Activated T-helper 1 cell treated with anti-CD3 and anti-CD28 coated beads, Interleukin-12 subunit alpha, Interleukin-12 subunit beta, Interleukin-2, Interleukin-4 antibody, amounts not matched to agents 30 ng/mL and 10 ng/mL and 1 ng/mL, durations not matched to agents 14 hours and 24 hours and 36 hours (primary cell): ENCODE measurements around the gene GNPDA2. TPM values are rescaled to one million over a fixed set of nuclear protein-coding genes. Genes with fewer than 3 reads are reported as not detected.

ENCODE experiments used
- DNase-seq: peaks from one replicate; pipeline ENCODE4 v3.0.0; 2021; ENCODE audit warnings: low spot score
- H3K27ac Mint-ChIP-seq: one replicate; pipeline ENCODE4 v1.8.0; 2021; ENCODE audit warnings: mild to moderate bottlenecking, mixed read lengths
- H3K27me3 Mint-ChIP-seq: one replicate; pipeline ENCODE4 v1.8.0; 2022; ENCODE audit warnings: mild to moderate bottlenecking, moderate library complexity, mixed read lengths; ENCODE audit not compliant: insufficient read depth
- H3K36me3 Mint-ChIP-seq: one replicate; pipeline ENCODE4 v1.8.0; 2021; ENCODE audit warnings: low read depth, mixed read lengths
- H3K4me1 Mint-ChIP-seq: one replicate; pipeline ENCODE4 v1.8.0; 2021; ENCODE audit warnings: low read depth, mixed read lengths
- H3K4me3 Mint-ChIP-seq: one replicate; pipeline ENCODE4 v1.8.0; 2021; ENCODE audit warnings: mild to moderate bottlenecking, moderate library complexity, mixed read lengths
- H3K9me3 Mint-ChIP-seq: one replicate; pipeline ENCODE4 v1.8.0; 2021; ENCODE audit warnings: mixed read lengths
- intact Hi-C: fragments of 100-400 bp; cut with micrococcal nuclease; formaldehyde crosslinking; loops from one replicate; pipeline ENCODE4 v1.15.1; 2024
- total RNA-seq: library from RNA; stranded (reverse); gene quantifications from 2 replicates; pipeline ENCODE4 v1.2.3, GENCODE V29; 2022

Gene GNPDA2
- total RNA-seq, 1 donor from 2014 or later, result 16.4 TPM

DNA sequence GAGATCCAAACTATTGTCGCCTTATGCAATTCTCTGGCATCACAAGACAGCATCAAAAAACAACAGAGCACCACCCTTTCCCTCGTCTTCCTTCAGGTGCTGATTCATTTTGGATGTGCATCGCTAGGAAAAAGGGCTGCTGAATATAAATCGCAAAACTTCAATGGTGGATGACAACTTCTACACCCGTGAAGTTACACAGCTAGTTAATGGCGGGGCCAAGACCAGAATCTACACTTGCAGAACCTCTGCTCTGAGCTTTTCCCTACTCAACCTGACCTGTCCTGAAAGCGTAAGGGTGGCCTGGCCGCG is 674 bp downstream of the GNPDA2 start:
- intact Hi-C loops, result loop anchor here (1.0 kb wide), 2 partner anchors 7 to 47 kb away; partner anchors contain the start of gene GUF1
- H3K4me1 Mint-ChIP-seq, result peaks cover 23% of the 10 kb centered on the region
- no peaks in the 10 kb centered on the region for H3K36me3 Mint-ChIP-seq
- peaks cover 3% of the 10 kb centered on the region for H3K27me3 Mint-ChIP-seq
- H3K4me3 Mint-ChIP-seq, result peak overlapping the region; percentile 88
- no peaks in the 10 kb centered on the region for H3K9me3 Mint-ChIP-seq
- H3K27ac Mint-ChIP-seq, result peak overlapping the region; percentile 84
- DNase-seq, result no peak

DNA sequence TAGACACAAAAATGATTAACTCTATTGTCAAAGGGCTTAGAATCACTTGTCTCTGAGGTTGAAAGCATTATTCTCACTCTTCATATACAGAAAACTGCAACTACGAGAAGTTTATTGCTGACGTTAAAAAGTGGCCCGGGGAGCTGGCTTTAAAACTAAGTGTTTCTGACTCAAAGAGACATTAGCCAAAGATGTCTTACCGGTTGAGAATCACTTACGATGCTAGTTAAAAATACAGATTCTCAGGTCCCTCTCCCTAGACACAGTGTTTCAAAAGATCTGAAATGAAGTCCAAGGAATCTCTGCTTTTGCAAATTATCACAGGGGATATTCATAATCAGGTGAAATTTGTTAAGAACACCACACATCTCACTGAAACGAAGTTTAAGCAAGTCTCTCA is 1.2 kb downstream of the GNPDA2 start:
- peaks cover 23% of the 10 kb centered on the region for H3K4me1 Mint-ChIP-seq
- DNase-seq, result no peak
- peak overlapping the region; percentile 88 for H3K4me3 Mint-ChIP-seq
- peak overlapping the region; percentile 84 for H3K27ac Mint-ChIP-seq
- intact Hi-C loops, result no loop called here
- H3K27me3 Mint-ChIP-seq, result no peaks in the 10 kb centered on the region
- H3K36me3 Mint-ChIP-seq, result no peaks in the 10 kb centered on the region
- H3K9me3 Mint-ChIP-seq, result no peaks in the 10 kb centered on the region

GRCh38 chr4:44722001-44722400 is 4.4 kb downstream of the GNPDA2 start:
- H3K27me3 Mint-ChIP-seq, result no peaks in the 10 kb centered on the region
- H3K9me3 Mint-ChIP-seq, result no peaks in the 10 kb centered on the region
- peaks cover 1% of the 10 kb centered on the region for H3K36me3 Mint-ChIP-seq
- H3K4me3 Mint-ChIP-seq, result no peak overlapping the region
- H3K27ac Mint-ChIP-seq, result no peak overlapping the region
- intact Hi-C loops, result no loop called here
- H3K4me1 Mint-ChIP-seq, result peaks cover 23% of the 10 kb centered on the region
- no peak for DNase-seq

DNA sequence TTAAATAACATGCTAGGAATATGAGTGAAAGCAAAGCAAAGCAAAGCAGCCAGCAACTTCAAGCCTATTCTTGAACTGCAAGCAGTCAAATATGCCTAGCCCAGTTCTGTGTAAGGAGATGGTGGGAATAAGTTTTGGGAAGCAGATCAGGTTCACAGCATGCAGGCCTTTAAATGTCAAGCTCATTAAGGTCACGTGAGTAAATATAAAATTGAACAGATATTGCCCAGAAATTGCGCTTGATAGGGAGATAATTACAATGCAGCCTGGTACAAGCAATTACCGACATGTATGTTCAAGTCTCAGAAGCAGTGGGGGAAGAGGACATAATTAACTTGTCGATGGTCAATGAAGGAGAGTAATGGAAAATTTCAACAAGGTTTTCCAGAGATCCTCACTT is 6.0 kb downstream of the GNPDA2 start:
- DNase-seq, result no peak
- peaks cover 1% of the 10 kb centered on the region for H3K36me3 Mint-ChIP-seq
- H3K27me3 Mint-ChIP-seq, result no peaks in the 10 kb centered on the region
- no peak overlapping the region for H3K27ac Mint-ChIP-seq
- no peak overlapping the region for H3K4me3 Mint-ChIP-seq
- no peaks in the 10 kb centered on the region for H3K9me3 Mint-ChIP-seq
- H3K4me1 Mint-ChIP-seq, result peaks cover 11% of the 10 kb centered on the region
- intact Hi-C loops, result no loop called here

GRCh38 chr4:44716597-44716996 is 9.8 kb downstream of the GNPDA2 start:
- no peak overlapping the region for H3K27ac Mint-ChIP-seq

DNA sequence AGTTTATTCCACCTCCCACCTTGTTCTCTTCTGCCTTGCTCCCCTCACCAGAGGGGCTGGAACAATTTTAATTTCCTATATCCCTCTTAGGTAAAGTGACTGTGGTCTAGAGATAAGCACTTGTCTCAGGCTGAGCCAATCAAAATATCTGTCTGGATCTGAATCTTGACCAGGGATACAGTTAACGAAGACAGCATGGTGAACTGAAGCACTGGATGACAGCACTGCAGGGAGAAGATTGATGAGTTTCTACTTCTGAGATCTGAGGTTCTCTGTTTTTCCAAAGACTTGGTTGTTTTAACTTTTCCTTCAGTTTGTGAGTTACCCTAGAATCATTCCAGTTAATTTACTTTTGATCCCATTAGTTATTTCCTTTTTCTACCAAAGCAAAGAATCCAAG is 13.2 kb downstream of the GNPDA2 start:
- H3K27ac Mint-ChIP-seq, result no peak overlapping the region
- H3K4me3 Mint-ChIP-seq, result no peak overlapping the region
- DNase-seq, result no peak
- H3K9me3 Mint-ChIP-seq, result no peaks in the 10 kb centered on the region
- no peaks in the 10 kb centered on the region for H3K27me3 Mint-ChIP-seq
- intact Hi-C loops, result no loop called here
- H3K4me1 Mint-ChIP-seq, result no peaks in the 10 kb centered on the region
- H3K36me3 Mint-ChIP-seq, result peaks cover 11% of the 10 kb centered on the region

More at GRCh38 chr4:44716597-44716996, 9.8 kb downstream of the GNPDA2 start:
- Mint-ChIP-seq H3K36me3 (peaks cover 9% of the 10 kb centered on the region), H3K4me1 (no peaks in the 10 kb centered on the region), H3K9me3 (no peaks in the 10 kb centered on the region), H3K27me3 (no peaks in the 10 kb centered on the region), H3K4me3 (no peak overlapping the region)
- intact Hi-C loops, result no loop called here
- DNase-seq, result no peak

GRCh38 chr4:44704673-44705072 is 21.7 kb downstream of the GNPDA2 start:
- no peaks in the 10 kb centered on the region for H3K4me1 Mint-ChIP-seq
- DNase-seq, result no peak
- H3K27me3 Mint-ChIP-seq, result no peaks in the 10 kb centered on the region
- intact Hi-C loops, result no loop called here
- H3K27ac Mint-ChIP-seq, result no peak overlapping the region
- no peaks in the 10 kb centered on the region for H3K9me3 Mint-ChIP-seq
- peaks cover 21% of the 10 kb centered on the region for H3K36me3 Mint-ChIP-seq
- no peak overlapping the region for H3K4me3 Mint-ChIP-seq

GRCh38 chr4:44701037-44701436 is 25.3 kb downstream of the GNPDA2 start:
- DNase-seq, result no peak
- Mint-ChIP-seq H3K27ac (no peak overlapping the region), H3K27me3 (no peaks in the 10 kb centered on the region), H3K4me3 (no peak overlapping the region), H3K4me1 (peaks cover 6% of the 10 kb centered on the region), H3K36me3 (peaks cover 25% of the 10 kb centered on the region), H3K9me3 (no peaks in the 10 kb centered on the region)
- intact Hi-C loops, result no loop called here

GRCh38 chr4:44700427-44700826 is 25.9 kb downstream of the GNPDA2 start:
- no peaks in the 10 kb centered on the region for H3K27me3 Mint-ChIP-seq
- H3K4me3 Mint-ChIP-seq, result no peak overlapping the region
- H3K4me1 Mint-ChIP-seq, result peaks cover 11% of the 10 kb centered on the region
- intact Hi-C loops, result no loop called here
- H3K27ac Mint-ChIP-seq, result no peak overlapping the region
- H3K9me3 Mint-ChIP-seq, result no peaks in the 10 kb centered on the region
- H3K36me3 Mint-ChIP-seq, result peaks cover 29% of the 10 kb centered on the region
- DNase-seq, result no peak

DNA sequence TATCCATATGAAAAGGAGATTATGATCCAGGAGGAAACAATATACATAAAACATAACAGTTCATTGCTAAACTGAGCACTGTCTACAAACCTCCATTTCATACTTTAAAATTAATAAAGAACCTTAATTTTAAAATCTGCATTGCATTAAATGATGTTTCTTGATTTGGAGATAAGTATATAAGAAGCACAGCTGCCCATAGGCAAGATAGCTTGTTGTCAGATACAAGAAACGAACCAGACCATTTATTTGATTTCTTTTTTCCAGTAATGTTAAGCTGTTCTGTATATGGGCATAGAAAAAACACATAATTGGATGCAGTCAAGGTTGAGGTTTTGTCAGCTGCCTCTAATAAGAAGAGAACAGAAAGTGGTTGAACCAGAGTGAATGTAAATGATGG is 41.7 kb downstream of the GNPDA2 start:
- Mint-ChIP-seq H3K4me1 (peaks cover 22% of the 10 kb centered on the region), H3K36me3 (peaks cover 49% of the 10 kb centered on the region), H3K9me3 (no peaks in the 10 kb centered on the region), H3K27me3 (no peaks in the 10 kb centered on the region), H3K4me3 (no peak overlapping the region), H3K27ac (no peak overlapping the region)
- intact Hi-C loops, result no loop called here
- DNase-seq, result no peak

DNA sequence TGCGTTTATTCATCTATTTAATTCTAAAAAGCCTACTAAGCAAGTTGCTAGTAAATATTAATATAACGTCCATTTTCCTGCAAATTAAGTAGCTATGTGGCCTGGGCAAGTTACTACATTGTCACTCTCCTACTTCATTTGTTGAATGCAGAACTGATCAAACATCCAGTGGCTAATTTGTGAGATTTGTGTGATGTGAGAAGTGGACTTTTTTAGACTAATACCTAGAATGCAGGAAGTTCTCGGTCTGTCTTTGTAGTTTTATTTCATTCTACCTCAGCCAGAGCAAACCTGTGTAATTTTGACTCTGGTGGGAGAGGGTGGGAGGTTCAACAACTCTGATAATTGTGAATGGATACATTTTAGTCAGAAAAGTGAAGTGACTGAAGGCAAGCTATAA is 47.3 kb downstream of the GNPDA2 start:
- no peaks in the 10 kb centered on the region for H3K9me3 Mint-ChIP-seq

GRCh38 chr4:44678094-44679041 is 48.0 kb downstream of the GNPDA2 start, which contains the start of gene GUF1:
Gene GUF1, plus strand, starts transcription at chr4:44678420. Its CDS starts 203 bp downstream, at chr4:44678623.
- Mint-ChIP-seq H3K4me3 (peak within 1 kb of the TSS; percentile 89), H3K27me3 (peaks cover 2% of the 10 kb centered on the region)
- peak; percentile 86 for DNase-seq

More for the DNA sequence above, 47.3 kb downstream of the GNPDA2 start:
- peak overlapping the region; percentile 93 for H3K27ac Mint-ChIP-seq
- intact Hi-C loops, result loop anchor here (2.0 kb wide), 1 partner anchor 14 kb away; no protein-coding TSS in a partner anchor
- peaks cover 29% of the 10 kb centered on the region for H3K4me1 Mint-ChIP-seq
- no peak for DNase-seq
- peak overlapping the region; percentile 89 for H3K4me3 Mint-ChIP-seq
- peaks cover 2% of the 10 kb centered on the region for H3K27me3 Mint-ChIP-seq
- peaks cover 13% of the 10 kb centered on the region for H3K36me3 Mint-ChIP-seq

DNA sequence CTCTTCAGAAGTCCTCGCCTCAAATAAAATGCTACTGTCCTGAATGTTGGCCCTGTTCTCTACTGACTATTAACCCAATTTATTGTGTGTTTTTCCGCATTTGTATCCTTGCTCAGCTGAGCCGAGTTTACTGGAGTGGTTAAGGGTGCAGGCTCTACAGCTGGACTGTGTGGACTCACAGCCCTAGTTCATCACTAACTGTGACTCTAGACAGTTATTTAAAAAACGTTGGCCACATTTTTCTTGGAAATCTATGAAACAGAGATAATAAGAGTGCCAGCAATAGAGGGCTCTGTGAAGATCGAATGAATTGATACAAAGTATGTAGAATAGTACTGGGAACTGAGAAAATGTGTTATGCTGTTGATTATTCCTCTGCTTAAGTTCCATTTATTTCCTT is 51.0 kb downstream of the GNPDA2 start:
- intact Hi-C loops, result no loop called here
- no peak overlapping the region for H3K4me3 Mint-ChIP-seq
- no peak overlapping the region for H3K27ac Mint-ChIP-seq
- H3K27me3 Mint-ChIP-seq, result peaks cover 5% of the 10 kb centered on the region
- no peak for DNase-seq
- H3K9me3 Mint-ChIP-seq, result no peaks in the 10 kb centered on the region
- no peaks in the 10 kb centered on the region for H3K36me3 Mint-ChIP-seq
- peaks cover 18% of the 10 kb centered on the region for H3K4me1 Mint-ChIP-seq

More at GRCh38 chr4:44678094-44679041, 48.0 kb downstream of the GNPDA2 start, which contains the start of gene GUF1:
- no peaks in the 10 kb centered on the region for H3K9me3 Mint-ChIP-seq
- H3K36me3 Mint-ChIP-seq, result peaks cover 11% of the 10 kb centered on the region
- intact Hi-C loops, result loop anchor here (1.0 to 2.0 kb wide), 3 partner anchors 14 to 229 kb away; partner anchors contain the start of gene GNPDA2
- peak within 1 kb of the TSS; percentile 93 for H3K27ac Mint-ChIP-seq
- peaks cover 29% of the 10 kb centered on the region for H3K4me1 Mint-ChIP-seq
